ENCODE measurements around the gene SGSH.

GRCh38 chr17:80261895-80262279, 41.8 kb upstream of the SGSH start:
- TF ChIP-seq ZNF274 (IDR thresholded peaks at IDR 0.05; ENCODE audit: low read depth, low read length), result no peak
- no peak for TF ChIP-seq YY1 (IDR thresholded peaks at IDR 0.05; ENCODE audit: insufficient read depth, insufficient read length)
- TF ChIP-seq SUZ12 (IDR thresholded peaks at IDR 0.05; ENCODE audit: extremely low read depth, insufficient read depth, insufficient read length), result no peak
